MM.1S (cell line): ENCODE measurements around the gene NXPH2.

ENCODE experiments used
- DNase-seq: peaks from one replicate; pipeline ENCODE4 v3.0.0-alpha.2; 2015
- H2AFZ ChIP-seq: fragments of 300-600 bp; sonication (generic); 2 replicates; pipeline ENCODE4 v1.6.0; 2016; ENCODE audit warnings: antibody characterized with exemption, low read length
- H3F3A ChIP-seq: fragments of 300-600 bp; sonication (generic); 2 replicates; pipeline ENCODE4 v1.6.1; 2016; ENCODE audit warnings: mild to moderate bottlenecking, antibody characterized with exemption, low read length, moderate library complexity, mixed read lengths; ENCODE audit not compliant: insufficient read depth
- H3K27ac ChIP-seq: fragments of 300-600 bp; sonication (generic); 2 replicates; pipeline ENCODE4 v1.5.1; 2016; ENCODE audit warnings: mild to moderate bottlenecking, low read length
- H3K27me3 ChIP-seq: fragments of 300-600 bp; sonication (generic); replicated peaks from 2 replicates; pipeline ENCODE4 v1.6.0; 2016; ENCODE audit warnings: low read length; ENCODE audit not compliant: insufficient read depth
- H3K36me3 ChIP-seq: fragments of 300-600 bp; sonication (generic); replicated peaks from 2 replicates; pipeline ENCODE4 v1.6.1; 2016; ENCODE audit warnings: mild to moderate bottlenecking, low read length, mixed read lengths; ENCODE audit not compliant: insufficient read depth
- H3K4me1 ChIP-seq: fragments of 300-600 bp; sonication (generic); 2 replicates; pipeline ENCODE4 v1.6.1; 2016; ENCODE audit warnings: low read length, mixed read lengths
- H3K4me2 ChIP-seq: fragments of 300-600 bp; sonication (generic); 2 replicates; pipeline ENCODE4 v1.6.0; 2016; ENCODE audit warnings: low read depth, low read length
- H3K4me3 ChIP-seq: fragments of 300-600 bp; sonication (generic); 2 replicates; pipeline ENCODE4 v1.5.1; 2016; ENCODE audit warnings: low read length, mixed read lengths
- H3K79me2 ChIP-seq: fragments of 300-600 bp; sonication (generic); 2 replicates; pipeline ENCODE4 v1.6.1; 2016; ENCODE audit warnings: mixed run types, low read length, mixed read lengths
- H3K9ac ChIP-seq: fragments of 300-600 bp; sonication (generic); 2 replicates; pipeline ENCODE4 v1.6.1; 2016; ENCODE audit warnings: low read length, mixed read lengths
- H3K9me2 ChIP-seq: fragments of 300-600 bp; sonication (generic); replicated peaks from 2 replicates; pipeline ENCODE4 v1.6.1; 2016; ENCODE audit warnings: mild to moderate bottlenecking, low read length, mixed read lengths; ENCODE audit not compliant: insufficient read depth
- H3K9me3 ChIP-seq: fragments of 300-600 bp; sonication (generic); replicated peaks from 2 replicates; pipeline ENCODE4 v1.6.1; 2016; ENCODE audit warnings: mild to moderate bottlenecking, low read length, mixed read lengths; ENCODE audit not compliant: insufficient read depth
- H4K20me1 ChIP-seq: fragments of 300-600 bp; sonication (generic); 2 replicates; pipeline ENCODE4 v1.6.1; 2016; ENCODE audit warnings: mild to moderate bottlenecking, low read length, moderate library complexity, mixed read lengths; ENCODE audit not compliant: insufficient read depth
- EZH2 ChIP-seq: fragments of 300-600 bp; sonication (generic); optimal IDR thresholded peaks from 2 replicates; pipeline ENCODE3; 2017; ENCODE audit warnings: low read depth, mild to moderate bottlenecking, antibody characterized with exemption, low read length, mixed read lengths
- EZH2phosphoT487 ChIP-seq: fragments of 300-600 bp; sonication (generic); IDR thresholded peaks from 2 replicates; pipeline ENCODE4 v1.6.1; 2018; ENCODE audit warnings: antibody characterized with exemption, low read length
- TF ChIP-seq, protein P1 (sequence below): fragments of 300-600 bp; sonication (generic); IDR thresholded peaks from 2 replicates; pipeline ENCODE4 v1.5.1; 2016; ENCODE audit warnings: antibody characterized with exemption, low read length, mixed read lengths

The NXPH2 gene

DNA sequence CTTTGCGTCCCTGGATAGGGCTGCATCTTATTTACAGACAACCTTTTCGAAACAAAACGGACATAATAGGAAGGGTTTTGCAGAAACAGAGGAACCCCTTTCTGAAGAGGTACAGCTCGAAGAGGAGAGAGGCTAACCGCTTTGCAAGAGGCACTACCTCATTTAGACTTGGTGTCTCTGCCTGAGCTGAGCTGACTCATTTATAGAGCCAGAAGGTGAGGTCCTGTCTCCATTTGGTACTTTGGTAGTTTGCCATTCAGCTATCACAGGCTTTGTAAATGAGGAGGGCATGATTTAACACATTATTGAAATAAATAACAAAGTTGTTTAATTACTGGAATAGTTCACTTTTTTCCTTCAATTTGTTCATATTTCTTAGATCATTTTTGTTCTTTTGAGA lies 2.2 kb upstream of the NXPH2 start:
- DNase-seq, result no peak
- Histone ChIP-seq H3F3A (no peaks in the 10 kb centered on the region), H3K9me2 (no peaks in the 10 kb centered on the region), H3K4me1 (no peaks in the 10 kb centered on the region), H3K4me3 (no peak overlapping the region), H3K79me2 (no peaks in the 10 kb centered on the region), H3K27me3 (no peaks in the 10 kb centered on the region), H4K20me1 (no peaks in the 10 kb centered on the region), H2AFZ (no peak overlapping the region), H3K9me3 (no peaks in the 10 kb centered on the region), H3K9ac (no peak overlapping the region), H3K4me2 (no peak overlapping the region), H3K36me3 (no peaks in the 10 kb centered on the region), H3K27ac (no peak overlapping the region)
- TF ChIP-seq, protein P1, sequence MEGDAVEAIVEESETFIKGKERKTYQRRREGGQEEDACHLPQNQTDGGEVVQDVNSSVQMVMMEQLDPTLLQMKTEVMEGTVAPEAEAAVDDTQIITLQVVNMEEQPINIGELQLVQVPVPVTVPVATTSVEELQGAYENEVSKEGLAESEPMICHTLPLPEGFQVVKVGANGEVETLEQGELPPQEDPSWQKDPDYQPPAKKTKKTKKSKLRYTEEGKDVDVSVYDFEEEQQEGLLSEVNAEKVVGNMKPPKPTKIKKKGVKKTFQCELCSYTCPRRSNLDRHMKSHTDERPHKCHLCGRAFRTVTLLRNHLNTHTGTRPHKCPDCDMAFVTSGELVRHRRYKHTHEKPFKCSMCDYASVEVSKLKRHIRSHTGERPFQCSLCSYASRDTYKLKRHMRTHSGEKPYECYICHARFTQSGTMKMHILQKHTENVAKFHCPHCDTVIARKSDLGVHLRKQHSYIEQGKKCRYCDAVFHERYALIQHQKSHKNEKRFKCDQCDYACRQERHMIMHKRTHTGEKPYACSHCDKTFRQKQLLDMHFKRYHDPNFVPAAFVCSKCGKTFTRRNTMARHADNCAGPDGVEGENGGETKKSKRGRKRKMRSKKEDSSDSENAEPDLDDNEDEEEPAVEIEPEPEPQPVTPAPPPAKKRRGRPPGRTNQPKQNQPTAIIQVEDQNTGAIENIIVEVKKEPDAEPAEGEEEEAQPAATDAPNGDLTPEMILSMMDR, result no peak
- TF ChIP-seq EZH2 (no peak), EZH2phosphoT487 (no peak)

DNA sequence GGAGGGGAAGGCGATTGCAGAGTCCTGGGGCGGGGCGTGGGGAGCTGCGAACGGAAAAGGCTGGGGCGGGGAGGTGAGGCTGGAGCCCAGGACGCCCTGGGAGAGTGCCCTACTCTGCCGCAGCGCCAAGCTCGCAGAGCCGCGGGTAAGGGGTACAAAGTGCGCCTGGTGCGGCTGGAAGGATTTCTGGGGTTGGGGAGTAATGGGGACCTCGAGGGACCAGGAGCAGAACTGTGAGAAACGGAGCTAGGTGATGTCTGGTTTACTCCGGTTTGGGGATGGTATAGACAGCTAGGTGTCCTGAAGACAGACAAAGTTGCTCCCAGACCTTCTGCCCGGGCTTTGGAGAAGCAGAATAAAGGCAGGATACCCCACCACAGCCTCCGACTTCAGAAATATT lies 718 bp upstream of the NXPH2 start:
- no peaks in the 10 kb centered on the region for H3K9me2 ChIP-seq
- H3K4me3 ChIP-seq, result no peak overlapping the region
- H4K20me1 ChIP-seq, result no peaks in the 10 kb centered on the region
- H3K27ac ChIP-seq, result no peak overlapping the region
- no peak overlapping the region for H3K4me2 ChIP-seq
- H3K9ac ChIP-seq, result no peak overlapping the region
- DNase-seq, result no peak
- no peaks in the 10 kb centered on the region for H3K4me1 ChIP-seq
- H2AFZ ChIP-seq, result no peak overlapping the region
- H3K27me3 ChIP-seq, result no peaks in the 10 kb centered on the region
- no peak for TF ChIP-seq EZH2
- H3K9me3 ChIP-seq, result no peaks in the 10 kb centered on the region
- no peaks in the 10 kb centered on the region for H3K36me3 ChIP-seq
- no peaks in the 10 kb centered on the region for H3F3A ChIP-seq
- no peaks in the 10 kb centered on the region for H3K79me2 ChIP-seq

DNA sequence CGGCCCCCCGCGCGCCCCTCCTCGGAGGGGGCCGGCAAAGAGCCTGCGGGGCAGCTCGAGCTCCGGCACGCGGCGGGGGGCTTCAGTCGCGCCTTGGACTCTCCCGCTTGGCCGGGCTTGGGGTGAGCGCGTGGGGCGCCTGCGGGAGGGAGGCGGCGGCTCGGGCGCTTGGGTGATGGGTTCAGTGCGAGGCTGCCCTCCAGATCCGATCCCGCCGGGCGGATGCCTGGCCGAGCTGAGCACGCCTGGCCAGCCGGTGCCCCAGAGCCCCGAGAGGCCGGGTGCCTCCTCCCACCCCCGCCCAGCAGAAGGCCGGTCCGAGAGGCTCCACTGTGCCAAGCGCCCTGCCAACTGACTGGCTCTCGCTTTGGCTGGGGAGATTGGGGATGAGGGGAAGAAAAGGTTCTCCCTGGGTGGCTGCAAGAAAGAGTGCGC lies 273 bp upstream of the NXPH2 start:
- Histone ChIP-seq H3K4me3 (no peak overlapping the region), H3K27me3 (no peaks in the 10 kb centered on the region), H3K36me3 (no peaks in the 10 kb centered on the region), H3K27ac (no peak overlapping the region), H2AFZ (no peak overlapping the region), H3K9me2 (no peaks in the 10 kb centered on the region), H3F3A (no peaks in the 10 kb centered on the region), H3K9me3 (no peaks in the 10 kb centered on the region), H4K20me1 (no peaks in the 10 kb centered on the region), H3K4me2 (no peak overlapping the region), H3K4me1 (no peaks in the 10 kb centered on the region), H3K79me2 (no peaks in the 10 kb centered on the region), H3K9ac (no peak overlapping the region)
- TF ChIP-seq EZH2 (no peak), EZH2phosphoT487 (no peak)
- TF ChIP-seq, protein P1, result no peak
- no peak for DNase-seq

GRCh38 chr2:138779406-138779780 lies 797 bp downstream of the NXPH2 start:
- H3K4me3 ChIP-seq, result no peak overlapping the region

More at GRCh38 chr2:138779406-138779780, 797 bp downstream of the NXPH2 start:
- TF ChIP-seq EZH2, result no peak
- TF ChIP-seq, protein P1, result no peak
- TF ChIP-seq EZH2phosphoT487, result no peak
- Histone ChIP-seq H4K20me1 (no peaks in the 10 kb centered on the region), H3K4me2 (no peak overlapping the region), H3K4me1 (no peaks in the 10 kb centered on the region), H3K9ac (no peak overlapping the region), H3K27ac (no peak overlapping the region), H3F3A (no peaks in the 10 kb centered on the region), H3K79me2 (no peaks in the 10 kb centered on the region), H3K9me3 (no peaks in the 10 kb centered on the region), H2AFZ (no peak overlapping the region), H3K27me3 (no peaks in the 10 kb centered on the region), H3K36me3 (no peaks in the 10 kb centered on the region), H3K9me2 (no peaks in the 10 kb centered on the region)
- DNase-seq, result no peak
